Measurements from ENCODE around the gene NSD2. TPM values are rescaled to one million over a fixed set of nuclear protein-coding genes. Genes with fewer than 3 reads are reported as not detected.

NSD2 gene
- total RNA-seq, 1 experiment from 2014 or later, result 69.0 TPM

GRCh38 chr4:1953335-1953734 lies 82.1 kb downstream of the NSD2 start:
- H3K4me3 ChIP-seq (ENCODE audit: low read length), result no peak overlapping the region
- DNase-seq (no peak), ATAC-seq (no peak)
- BruUV-seq (replicated peaks), result no TSS peak
- no peaks in the 10 kb centered on the region for H3K27me3 ChIP-seq (ENCODE audit: low read length)
- no peaks in the 10 kb centered on the region for H3K79me2 ChIP-seq (ENCODE audit: low read length)
- no peak for TF ChIP-seq EZH2phosphoT487 (IDR thresholded peaks at IDR 0.05; ENCODE audit: borderline replicate concordance, low read length)
- TF ChIP-seq EZH2 (IDR thresholded peaks at IDR 0.05; ENCODE audit: low read length, unreplicated experiment), result no peak
- TF ChIP-seq, protein P1, sequence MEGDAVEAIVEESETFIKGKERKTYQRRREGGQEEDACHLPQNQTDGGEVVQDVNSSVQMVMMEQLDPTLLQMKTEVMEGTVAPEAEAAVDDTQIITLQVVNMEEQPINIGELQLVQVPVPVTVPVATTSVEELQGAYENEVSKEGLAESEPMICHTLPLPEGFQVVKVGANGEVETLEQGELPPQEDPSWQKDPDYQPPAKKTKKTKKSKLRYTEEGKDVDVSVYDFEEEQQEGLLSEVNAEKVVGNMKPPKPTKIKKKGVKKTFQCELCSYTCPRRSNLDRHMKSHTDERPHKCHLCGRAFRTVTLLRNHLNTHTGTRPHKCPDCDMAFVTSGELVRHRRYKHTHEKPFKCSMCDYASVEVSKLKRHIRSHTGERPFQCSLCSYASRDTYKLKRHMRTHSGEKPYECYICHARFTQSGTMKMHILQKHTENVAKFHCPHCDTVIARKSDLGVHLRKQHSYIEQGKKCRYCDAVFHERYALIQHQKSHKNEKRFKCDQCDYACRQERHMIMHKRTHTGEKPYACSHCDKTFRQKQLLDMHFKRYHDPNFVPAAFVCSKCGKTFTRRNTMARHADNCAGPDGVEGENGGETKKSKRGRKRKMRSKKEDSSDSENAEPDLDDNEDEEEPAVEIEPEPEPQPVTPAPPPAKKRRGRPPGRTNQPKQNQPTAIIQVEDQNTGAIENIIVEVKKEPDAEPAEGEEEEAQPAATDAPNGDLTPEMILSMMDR (conservative IDR thresholded peaks at IDR 0.05; ENCODE audit: low read depth, low read length), result no peak
- no peak overlapping the region for H3K4me2 ChIP-seq (ENCODE audit: low read length)
- no peaks in the 10 kb centered on the region for H4K20me1 ChIP-seq (ENCODE audit: low read length)
- peaks cover 16% of the 10 kb centered on the region; the same call in 1 of the 2 replicates for H3K36me3 ChIP-seq (ENCODE audit: low read depth, low read length)
- CTCF ChIA-PET, result no interaction called here
- H2AFZ ChIP-seq (ENCODE audit: low read length), result no peak overlapping the region
- no peak overlapping the region for H3K9ac ChIP-seq (ENCODE audit: low read length)
- H3K4me1 ChIP-seq (ENCODE audit: insufficient read depth, low read length), result no peaks in the 10 kb centered on the region
- POLR2A ChIA-PET (ENCODE audit: unreplicated experiment), result interaction anchor here (0.6 kb wide), 1 partner anchor 8 kb away, joined by 4 read pairs; no protein-coding TSS in a partner anchor
- intact Hi-C loops (cut with micrococcal nuclease), result no loop called here
- no peaks in the 10 kb centered on the region for H3K9me3 ChIP-seq (ENCODE audit: low read length)
- H3F3A ChIP-seq (ENCODE audit: low read length, unreplicated experiment), result no peaks in the 10 kb centered on the region
- no peaks in the 10 kb centered on the region for H3K9me2 ChIP-seq (replicated peaks; ENCODE audit: low read length)
- no peak overlapping the region for H3K27ac ChIP-seq (ENCODE audit: low read length)

DNA sequence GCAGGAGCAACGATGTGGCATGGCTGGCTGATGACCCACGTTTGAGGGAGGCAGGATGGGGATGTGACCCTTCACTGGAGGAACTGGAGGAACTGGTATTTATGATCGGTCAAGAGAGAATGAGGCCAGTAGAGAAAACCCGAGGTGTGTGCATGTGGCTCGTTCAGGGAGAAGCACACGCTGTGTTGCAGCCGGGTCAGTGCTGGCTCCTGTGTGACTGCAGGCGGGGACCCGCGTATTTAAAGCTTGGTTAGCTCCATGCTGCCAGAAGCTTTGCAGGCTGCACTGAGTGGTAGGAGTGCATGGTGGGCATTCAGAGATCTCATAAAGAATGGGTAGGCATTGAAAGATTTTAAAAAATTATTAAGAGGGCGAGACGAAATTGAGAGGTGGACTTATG lies 85.4 kb downstream of the NSD2 start:
- ChIA-PET POLR2A (ENCODE audit: unreplicated experiment) (no interaction called here), CTCF (no interaction called here)
- ATAC-seq (no peak), DNase-seq (no peak)
- H3K4me2 ChIP-seq (ENCODE audit: low read length), result no peak overlapping the region
- no TSS peak for BruUV-seq (replicated peaks)
- H3K4me3 ChIP-seq (ENCODE audit: low read length), result no peak overlapping the region
- H3K79me2 ChIP-seq (ENCODE audit: low read length), result no peaks in the 10 kb centered on the region
- TF ChIP-seq, protein P1 (conservative IDR thresholded peaks at IDR 0.05; ENCODE audit: low read depth, low read length), result no peak
- TF ChIP-seq EZH2phosphoT487 (IDR thresholded peaks at IDR 0.05; ENCODE audit: borderline replicate concordance, low read length) (no peak), EZH2 (IDR thresholded peaks at IDR 0.05; ENCODE audit: low read length, unreplicated experiment) (no peak)
- no peak overlapping the region for H2AFZ ChIP-seq (ENCODE audit: low read length)
- H4K20me1 ChIP-seq (ENCODE audit: low read length), result no peaks in the 10 kb centered on the region
- H3K4me1 ChIP-seq (ENCODE audit: insufficient read depth, low read length), result no peaks in the 10 kb centered on the region
- H3K9me2 ChIP-seq (replicated peaks; ENCODE audit: low read length), result no peaks in the 10 kb centered on the region
- H3K9me3 ChIP-seq (ENCODE audit: low read length), result no peaks in the 10 kb centered on the region
- H3K27me3 ChIP-seq (ENCODE audit: low read length), result no peaks in the 10 kb centered on the region
- H3K27ac ChIP-seq (ENCODE audit: low read length), result no peak overlapping the region
- H3F3A ChIP-seq (ENCODE audit: low read length, unreplicated experiment), result no peaks in the 10 kb centered on the region
- no peak overlapping the region for H3K9ac ChIP-seq (ENCODE audit: low read length)
- peaks cover 33% of the 10 kb centered on the region for H3K36me3 ChIP-seq (ENCODE audit: low read depth, low read length)
- intact Hi-C loops (cut with micrococcal nuclease), result no loop called here

DNA sequence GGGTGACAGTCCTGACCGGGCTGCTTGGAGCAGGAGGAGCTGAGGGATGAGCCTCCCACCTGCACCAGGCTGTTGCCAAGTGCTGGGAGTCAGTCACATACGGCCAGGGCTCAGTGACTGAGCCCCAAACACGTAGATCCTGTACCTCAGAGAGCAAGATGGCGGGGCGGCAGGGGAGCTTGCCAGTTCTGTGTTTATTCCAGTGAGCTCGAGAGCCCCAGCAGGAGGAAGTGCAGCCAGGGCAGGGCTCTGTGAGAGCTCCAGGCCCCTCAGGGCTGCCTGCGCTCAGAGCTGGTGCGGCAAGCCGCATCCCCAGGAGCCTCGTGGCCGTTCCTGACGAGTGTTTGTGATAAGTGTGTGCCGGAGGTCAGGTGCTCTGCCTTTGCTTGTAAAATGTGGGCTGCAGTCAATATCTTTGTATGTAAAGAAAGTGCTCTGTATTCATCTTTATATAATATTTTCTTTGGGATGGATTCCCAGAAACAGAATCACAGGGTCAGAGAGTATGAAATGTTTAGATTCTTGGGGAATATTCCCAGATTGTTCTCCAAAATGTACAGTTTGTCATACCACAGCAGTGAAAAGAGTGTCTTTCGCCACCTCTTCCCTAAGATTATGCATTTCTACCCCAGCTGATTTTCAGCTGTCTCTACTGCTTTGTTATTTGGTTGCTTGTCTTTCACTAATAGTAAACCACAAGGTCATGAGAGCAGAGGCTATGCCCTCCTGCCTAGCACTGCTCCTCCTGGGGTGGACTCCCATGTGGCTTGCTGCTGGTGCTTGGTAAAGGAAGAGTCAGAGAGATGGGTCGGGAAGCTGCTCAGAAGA lies 87.3 kb downstream of the NSD2 start:
- Histone ChIP-seq H3F3A (ENCODE audit: low read length, unreplicated experiment) (no peaks in the 10 kb centered on the region), H3K9me3 (ENCODE audit: low read length) (no peaks in the 10 kb centered on the region), H3K4me1 (ENCODE audit: insufficient read depth, low read length) (no peaks in the 10 kb centered on the region), H3K27ac (ENCODE audit: low read length) (no peak overlapping the region), H3K27me3 (ENCODE audit: low read length) (no peaks in the 10 kb centered on the region), H3K9ac (ENCODE audit: low read length) (no peak overlapping the region), H2AFZ (ENCODE audit: low read length) (no peak overlapping the region), H3K36me3 (ENCODE audit: low read depth, low read length) (peaks cover 41% of the 10 kb centered on the region), H3K4me2 (ENCODE audit: low read length) (no peak overlapping the region), H3K4me3 (ENCODE audit: low read length) (no peak overlapping the region), H3K9me2 (replicated peaks; ENCODE audit: low read length) (no peaks in the 10 kb centered on the region), H4K20me1 (ENCODE audit: low read length) (no peaks in the 10 kb centered on the region), H3K79me2 (ENCODE audit: low read length) (no peaks in the 10 kb centered on the region)
- CTCF ChIA-PET, result no interaction called here
- BruUV-seq (replicated peaks), result no TSS peak
- POLR2A ChIA-PET (ENCODE audit: unreplicated experiment), result no interaction called here
- intact Hi-C loops (cut with micrococcal nuclease), result no loop called here
- ATAC-seq (no peak), DNase-seq (no peak)
- TF ChIP-seq EZH2 (IDR thresholded peaks at IDR 0.05; ENCODE audit: low read length, unreplicated experiment) (no peak), EZH2phosphoT487 (IDR thresholded peaks at IDR 0.05; ENCODE audit: borderline replicate concordance, low read length) (no peak)
- TF ChIP-seq, protein P1 (conservative IDR thresholded peaks at IDR 0.05; ENCODE audit: low read depth, low read length), result no peak
